PC-9 (cell line): ENCODE data around the gene BCL2. TPM values are rescaled to one million over a fixed set of nuclear protein-coding genes. Genes with fewer than 3 reads are reported as not detected.

Experiments
- BruUV-seq: library from RNA; stranded (reverse); fragments of 400-500 nt; replicated peaks from 2 replicates; lab custom pipeline; 2021; lab: Mats Ljungman, UMichigan
- CTCF ChIA-PET: fragments of 300-600 bp; sonication (Branson Sonifier 250); formaldehyde crosslinking; loops from one replicate; lab custom pipeline; 2022; ENCODE audit warnings: antibody characterized with exemption; lab: Charles Lee
- POLR2A ChIA-PET: fragments of 300-600 bp; sonication (Branson Sonifier 250); formaldehyde crosslinking; loops from one replicate; lab custom pipeline; 2022; ENCODE audit warnings: antibody characterized with exemption; ENCODE audit not compliant: unreplicated experiment; lab: Charles Lee
- DNase-seq, 2 experiments: peaks; one replicate each; pipeline versions ENCODE4 v3.0.0 to v3.0.0-alpha.2; 2015 to 2022; ENCODE audit warnings: mixed read lengths in 1 of 2
- H2AFZ ChIP-seq: fragments of 200-600 bp; sonication (generic); 2 replicates; pipeline ENCODE4 v1.8.1; 2017; ENCODE audit warnings: antibody characterized with exemption
- H3F3A ChIP-seq: fragments of 200-600 bp; sonication (generic); 2 replicates; pipeline ENCODE4 v1.8.1; 2017; ENCODE audit warnings: antibody characterized with exemption, mild to moderate bottlenecking, low read depth; ENCODE audit not compliant: insufficient read depth
- H3K27ac ChIP-seq: fragments of 200-600 bp; sonication (generic); 2 replicates; pipeline ENCODE4 v1.6.1; 2016; ENCODE audit warnings: mixed run types
- H3K27me3 ChIP-seq: fragments of 200-600 bp; sonication (generic); 2 replicates; pipeline ENCODE4 v1.6.1; 2016; ENCODE audit warnings: low read depth, mixed run types; ENCODE audit not compliant: insufficient read depth
- H3K36me3 ChIP-seq: fragments of 200-600 bp; sonication (generic); 2 replicates; pipeline ENCODE4 v1.6.1; 2016; ENCODE audit warnings: low read depth, mixed run types
- H3K4me1 ChIP-seq: fragments of 200-600 bp; sonication (generic); replicated peaks from 2 replicates; pipeline ENCODE4 v1.6.1; 2016; ENCODE audit warnings: mixed run types; ENCODE audit not compliant: insufficient read depth
- H3K4me2 ChIP-seq: fragments of 200-600 bp; sonication (generic); 2 replicates; pipeline ENCODE4 v1.6.1; 2017; ENCODE audit warnings: mixed run types
- H3K4me3 ChIP-seq: fragments of 200-600 bp; sonication (generic); 2 replicates; pipeline ENCODE4 v1.6.1; 2016; ENCODE audit warnings: mixed run types
- H3K79me2 ChIP-seq: fragments of 200-600 bp; sonication (generic); 2 replicates; pipeline ENCODE4 v1.6.1; 2017; ENCODE audit warnings: low read depth, mixed run types
- H3K9me2 ChIP-seq: fragments of 200-600 bp; sonication (generic); 2 replicates; pipeline ENCODE4 v1.8.1; 2017; ENCODE audit warnings: mild to moderate bottlenecking; ENCODE audit not compliant: insufficient read depth
- H3K9me3 ChIP-seq: fragments of 200-600 bp; sonication (generic); 2 replicates; pipeline ENCODE4 v1.8.1; 2016; ENCODE audit warnings: low read depth; ENCODE audit not compliant: insufficient read depth
- H4K20me1 ChIP-seq: fragments of 200-600 bp; sonication (generic); 2 replicates; pipeline ENCODE4 v1.8.1; 2017; ENCODE audit not compliant: insufficient read depth
- EZH2 ChIP-seq: fragments of 200-600 bp; sonication (generic); IDR thresholded peaks from 2 replicates; pipeline ENCODE4 v1.8.0; 2017; ENCODE audit warnings: antibody characterized with exemption, low read depth
- intact Hi-C: fragments of 100-400 bp; cut with micrococcal nuclease; formaldehyde crosslinking; loops from one replicate; pipeline ENCODE4 v1.10.0; 2022; ENCODE audit not compliant: unreplicated experiment
- total RNA-seq: library from RNA; stranded (reverse); gene quantifications from 2 replicates; pipeline ENCODE4 v1.2.3, GENCODE V29; 2021
- TF ChIP-seq, protein P1 (sequence below): fragments of 200-600 bp; sonication (generic); conservative IDR thresholded peaks from 2 replicates; pipeline ENCODE4 v1.6.1; 2017; ENCODE audit warnings: mixed run types, antibody characterized with exemption, mild to moderate bottlenecking, moderate library complexity

Gene BCL2
- total RNA-seq, 1 experiment from 2014 or later, result 2.0 TPM

DNA sequence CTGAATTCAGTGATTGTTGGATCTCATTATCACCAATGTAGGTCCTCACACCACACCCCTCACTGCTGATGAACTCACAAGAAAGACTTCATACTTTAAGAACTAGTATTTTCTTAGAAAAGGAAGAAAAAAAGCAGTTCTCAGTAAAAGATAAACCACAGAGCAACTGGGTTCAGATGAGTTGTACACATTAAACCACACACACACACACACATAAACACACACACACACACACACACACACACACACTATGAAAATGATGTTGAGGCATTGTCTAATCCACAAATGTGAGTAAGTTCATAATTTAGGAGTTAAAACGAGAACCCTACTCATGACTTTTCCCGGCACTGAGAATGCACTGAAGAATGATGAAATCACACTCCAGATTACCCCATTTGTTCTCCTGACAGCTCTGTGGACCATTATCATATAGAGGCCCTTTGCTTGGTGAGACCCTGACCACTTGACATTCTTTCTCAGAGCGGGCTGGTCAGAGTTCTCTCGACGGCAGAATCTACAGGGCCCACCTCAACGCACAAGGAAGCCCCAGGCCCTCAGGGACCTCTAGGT, 106.2 kb downstream of the BCL2 start:
- no peaks in the 10 kb centered on the region for H3F3A ChIP-seq
- no peaks in the 10 kb centered on the region for H3K4me1 ChIP-seq
- no peaks in the 10 kb centered on the region for H3K36me3 ChIP-seq
- no peak for TF ChIP-seq EZH2
- TF ChIP-seq, protein P1, sequence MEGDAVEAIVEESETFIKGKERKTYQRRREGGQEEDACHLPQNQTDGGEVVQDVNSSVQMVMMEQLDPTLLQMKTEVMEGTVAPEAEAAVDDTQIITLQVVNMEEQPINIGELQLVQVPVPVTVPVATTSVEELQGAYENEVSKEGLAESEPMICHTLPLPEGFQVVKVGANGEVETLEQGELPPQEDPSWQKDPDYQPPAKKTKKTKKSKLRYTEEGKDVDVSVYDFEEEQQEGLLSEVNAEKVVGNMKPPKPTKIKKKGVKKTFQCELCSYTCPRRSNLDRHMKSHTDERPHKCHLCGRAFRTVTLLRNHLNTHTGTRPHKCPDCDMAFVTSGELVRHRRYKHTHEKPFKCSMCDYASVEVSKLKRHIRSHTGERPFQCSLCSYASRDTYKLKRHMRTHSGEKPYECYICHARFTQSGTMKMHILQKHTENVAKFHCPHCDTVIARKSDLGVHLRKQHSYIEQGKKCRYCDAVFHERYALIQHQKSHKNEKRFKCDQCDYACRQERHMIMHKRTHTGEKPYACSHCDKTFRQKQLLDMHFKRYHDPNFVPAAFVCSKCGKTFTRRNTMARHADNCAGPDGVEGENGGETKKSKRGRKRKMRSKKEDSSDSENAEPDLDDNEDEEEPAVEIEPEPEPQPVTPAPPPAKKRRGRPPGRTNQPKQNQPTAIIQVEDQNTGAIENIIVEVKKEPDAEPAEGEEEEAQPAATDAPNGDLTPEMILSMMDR, result no peak
- CTCF ChIA-PET, result no interaction called here
- H3K27ac ChIP-seq, result no peak overlapping the region
- no peaks in the 10 kb centered on the region for H3K9me3 ChIP-seq
- no peaks in the 10 kb centered on the region for H3K79me2 ChIP-seq
- H3K9me2 ChIP-seq, result no peaks in the 10 kb centered on the region
- intact Hi-C loops, result no loop called here
- no TSS peak for BruUV-seq
- no peak overlapping the region for H2AFZ ChIP-seq
- POLR2A ChIA-PET, result no interaction called here
- H3K27me3 ChIP-seq, result no peaks in the 10 kb centered on the region
- no peak overlapping the region for H3K4me2 ChIP-seq
- DNase-seq, result no peak
- no peaks in the 10 kb centered on the region for H4K20me1 ChIP-seq
- H3K4me3 ChIP-seq, result no peak overlapping the region

DNA sequence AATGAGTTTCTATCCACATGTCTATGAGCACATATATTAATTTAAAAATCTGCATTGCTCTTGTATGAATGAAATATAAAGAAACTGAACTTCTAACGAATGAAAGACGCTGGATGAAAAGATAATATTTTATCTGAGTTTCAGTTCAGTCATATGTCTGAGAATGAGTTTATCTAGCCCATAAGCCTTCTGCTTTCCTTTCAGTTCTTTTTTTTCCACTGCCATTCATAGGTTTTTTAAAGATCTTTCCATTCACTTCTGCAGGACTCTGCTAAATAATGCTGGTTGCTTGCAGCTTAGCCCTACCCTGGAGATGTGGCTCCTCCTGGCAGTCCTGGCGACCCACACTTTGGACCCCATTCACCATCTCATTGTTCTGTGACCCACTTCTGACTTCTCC, 109.0 kb downstream of the BCL2 start:
- no peaks in the 10 kb centered on the region for H3K27me3 ChIP-seq
- no TSS peak for BruUV-seq
- no peaks in the 10 kb centered on the region for H3K9me3 ChIP-seq
- TF ChIP-seq EZH2, result no peak
- TF ChIP-seq, protein P1, result no peak
- H3K36me3 ChIP-seq, result no peaks in the 10 kb centered on the region
- H3F3A ChIP-seq, result no peaks in the 10 kb centered on the region
- intact Hi-C loops, result no loop called here
- ChIA-PET POLR2A (no interaction called here), CTCF (no interaction called here)
- H3K4me1 ChIP-seq, result no peaks in the 10 kb centered on the region
- no peak overlapping the region for H3K27ac ChIP-seq
- H3K4me3 ChIP-seq, result no peak overlapping the region
- H3K79me2 ChIP-seq, result no peaks in the 10 kb centered on the region
- H2AFZ ChIP-seq, result no peak overlapping the region
- H4K20me1 ChIP-seq, result no peaks in the 10 kb centered on the region
- H3K4me2 ChIP-seq, result no peak overlapping the region
- DNase-seq, result no peak
- H3K9me2 ChIP-seq, result no peaks in the 10 kb centered on the region

DNA sequence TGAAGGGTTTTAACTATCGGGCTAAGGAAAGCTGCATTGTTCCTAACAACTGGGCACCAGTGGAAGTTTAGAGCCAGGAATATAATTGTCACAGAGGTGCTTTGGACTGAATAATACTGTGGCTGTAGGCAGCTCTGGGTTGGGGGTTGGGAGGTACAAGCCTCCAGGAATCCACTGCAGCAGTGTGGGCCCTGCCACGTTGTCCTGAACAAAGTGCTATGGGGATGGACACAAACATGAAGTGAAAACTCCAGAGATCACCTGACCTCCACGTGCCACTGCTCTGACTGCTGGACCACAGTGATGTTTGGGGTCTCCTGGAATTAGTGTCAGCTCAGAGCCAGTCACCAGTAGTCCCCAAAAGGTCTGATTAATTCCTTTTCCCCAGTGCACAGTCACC, 110.9 kb downstream of the BCL2 start:
- no peak overlapping the region for H3K27ac ChIP-seq
- no peaks in the 10 kb centered on the region for H3K9me3 ChIP-seq
- H3K9me2 ChIP-seq, result no peaks in the 10 kb centered on the region
- no peaks in the 10 kb centered on the region for H3K36me3 ChIP-seq
- H4K20me1 ChIP-seq, result no peaks in the 10 kb centered on the region
- no peak overlapping the region for H3K4me2 ChIP-seq
- H3K27me3 ChIP-seq, result no peaks in the 10 kb centered on the region
- TF ChIP-seq, protein P1, result no peak
- TF ChIP-seq EZH2, result no peak
- POLR2A ChIA-PET, result no interaction called here
- BruUV-seq, result no TSS peak
- DNase-seq, result no peak
- no peak overlapping the region for H3K4me3 ChIP-seq
- intact Hi-C loops, result no loop called here
- no peaks in the 10 kb centered on the region for H3K4me1 ChIP-seq
- no peaks in the 10 kb centered on the region for H3F3A ChIP-seq
- H2AFZ ChIP-seq, result no peak overlapping the region
- CTCF ChIA-PET, result no interaction called here
- no peaks in the 10 kb centered on the region for H3K79me2 ChIP-seq
